Glomerular endothelial cell (primary cell): Measurements from ENCODE around the gene LIPJ. TPM values are rescaled to one million over a fixed set of nuclear protein-coding genes. Genes with fewer than 3 reads are reported as not detected.

Experiments used
- DNase-seq: peaks from one replicate; pipeline ENCODE4 v3.0.0-alpha.2; 2011; ENCODE audit warnings: low read depth, low spot score; ENCODE audit errors: extremely low read depth
- total RNA-seq: library from RNA; depleted of rRNA; stranded (reverse); fragments of >200 nt; gene quantifications from 2 replicates; pipeline ENCODE4 v1.2.3, GENCODE V29; 2015

The LIPJ gene
- not detected in 2 replicates for total RNA-seq

GRCh38 chr10:88586462-88586861 lies at the start of gene LIPJ:
LIPJ (plus strand) TSS chr10:88586762; CDS start chr10:88590688, 3,926 bp downstream.
- no peak for DNase-seq

GRCh38 chr10:88537322-88537721 lies 49.2 kb upstream of the LIPJ start:
- no peak for DNase-seq

GRCh38 chr10:88538048-88538447 lies 48.5 kb upstream of the LIPJ start:
- DNase-seq, result no peak

GRCh38 chr10:88540351-88540750 lies 46.2 kb upstream of the LIPJ start:
- no peak for DNase-seq

GRCh38 chr10:88541116-88541626 lies 45.4 kb upstream of the LIPJ start:
- DNase-seq, result no peak

GRCh38 chr10:88542522-88542921 lies 44.0 kb upstream of the LIPJ start:
- DNase-seq, result no peak

GRCh38 chr10:88544140-88544870 lies 42.3 kb upstream of the LIPJ start:
- no peak for DNase-seq

GRCh38 chr10:88545359-88545758 lies 41.2 kb upstream of the LIPJ start:
- DNase-seq, result no peak

- DNase-seq, result no peak
Observed at GRCh38 chr10:88546497-88546896, 40.1 kb upstream of the LIPJ start.

- DNase-seq, result no peak
Observed at GRCh38 chr10:88551246-88551645, 35.3 kb upstream of the LIPJ start.

GRCh38 chr10:88553116-88553752 lies 33.3 kb upstream of the LIPJ start:
- DNase-seq, result peak; percentile 33

- no peak for DNase-seq
Observed at GRCh38 chr10:88555190-88555908, 31.2 kb upstream of the LIPJ start.

GRCh38 chr10:88557256-88557655 lies 29.3 kb upstream of the LIPJ start:
- no peak for DNase-seq

- no peak for DNase-seq
Observed at GRCh38 chr10:88557658-88558057, 28.9 kb upstream of the LIPJ start.

- DNase-seq, result no peak
Observed at GRCh38 chr10:88562152-88562551, 24.4 kb upstream of the LIPJ start.

- DNase-seq, result no peak
Observed at GRCh38 chr10:88565072-88565471, 21.5 kb upstream of the LIPJ start.

GRCh38 chr10:88582411-88582805 lies 4.2 kb upstream of the LIPJ start:
- DNase-seq, result no peak

- no peak for DNase-seq
Observed at GRCh38 chr10:88582806-88583583, 3.6 kb upstream of the LIPJ start, which contains the start of gene RNLS. RNLS (minus strand) TSS chr10:88583318.

GRCh38 chr10:88583584-88583957 lies 3.0 kb upstream of the LIPJ start:
- DNase-seq, result no peak

GRCh38 chr10:88592381-88592780 lies 5.8 kb downstream of the LIPJ start:
- no peak for DNase-seq

GRCh38 chr10:88592906-88593305 lies 6.3 kb downstream of the LIPJ start:
- DNase-seq, result no peak
